K562 (cell line): ENCODE measurements around the gene USP35. TPM values are rescaled to one million over a fixed set of nuclear protein-coding genes. Genes with fewer than 3 reads are reported as not detected.

Experiments used
- ATAC-seq: fragments of 200-7000 bp; cut with Tn5 transposase; 3 replicates; pipeline ENCODE4 v1.9.1; 2020; ENCODE audit warnings: moderate library complexity
- BruUV-seq: library from RNA; stranded (reverse); fragments of 400-500 nt; replicated peaks from 2 replicates; lab custom pipeline; 2021; lab: Mats Ljungman, UMichigan
- CTCF ChIA-PET: fragments of 300-600 bp; formaldehyde crosslinking; extraction: SDS; loops from one replicate; lab custom pipeline; 2021; ENCODE audit warnings: low intra/inter-chr PET ratio; lab: Yijun Ruan, JAX
- POLR2A ChIA-PET: fragments of 300-600, 350-650 bp; sonication (Branson Sonifier 250); formaldehyde crosslinking; extraction: SDS; loops from one replicate; lab custom pipeline; 2021; ENCODE audit warnings: antibody characterized with exemption, inconsistent platforms; lab: Yijun Ruan, JAX
- DNase-seq, 4 experiments: peaks; one replicate each; pipeline versions ENCODE4 v3.0.0 to v3.0.0-alpha.2; 2011 to 2018; ENCODE audit warnings: low spot score in 3 of 4, mixed read lengths in 3 of 4; ENCODE audit errors: extremely low read depth in 1 of 4
- FAIRE-seq: peaks from 2 replicates; lab custom pipeline; 2011; peaks lifted over from hg19 to GRCh38; lab: Jason Lieb, UNC
- H2AFZ ChIP-seq: 2 replicates; pipeline ENCODE4 v1.6.0; 2011; ENCODE audit warnings: low read depth, low read length, control low read depth, inconsistent platforms
- H3K27ac ChIP-seq: fragments of 200-600 bp; 3 replicates; pipeline ENCODE4 v1.8.0; 2011; ENCODE audit warnings: low read depth, mild to moderate bottlenecking, control low read depth, inconsistent platforms, low read length, moderate library complexity, mixed read lengths; ENCODE audit errors: extremely low read depth
- H3K27me3 ChIP-seq, 2 experiments: fragments of 300-600 bp in 1 of 2; 2 replicates in 1 of 2; 3 replicates in 1 of 2; pipeline versions ENCODE4 v1.6.0 to v1.8.0; 2011; ENCODE audit warnings: inconsistent platforms in 2 of 2, low read length in 2 of 2, mild to moderate bottlenecking in 1 of 2, mixed read lengths in 1 of 2, moderate library complexity in 1 of 2; ENCODE audit not compliant: control insufficient read depth in 2 of 2, insufficient read depth in 2 of 2
- H3K36me3 ChIP-seq: fragments of 300-600 bp; 3 replicates; pipeline ENCODE4 v1.8.0; 2011; ENCODE audit warnings: mild to moderate bottlenecking, low read length, inconsistent platforms; ENCODE audit not compliant: control insufficient read depth, insufficient read depth
- H3K4me1 ChIP-seq, 2 experiments: fragments of 200-600 bp in 1 of 2; replicated peaks in 1 of 2; 2 replicates in 1 of 2; 3 replicates in 1 of 2; pipeline versions ENCODE4 v1.5.1 to v1.8.0; 2011; ENCODE audit warnings: inconsistent platforms in 2 of 2, low read length in 2 of 2, mild to moderate bottlenecking in 1 of 2, mixed read lengths in 1 of 2, moderate library complexity in 1 of 2; ENCODE audit not compliant: control insufficient read depth in 2 of 2, insufficient read depth in 2 of 2
- H3K4me2 ChIP-seq: 2 replicates; pipeline ENCODE4 v1.6.1; 2011; ENCODE audit warnings: low read length, control low read depth, inconsistent platforms, mixed read lengths; ENCODE audit not compliant: insufficient read depth
- H3K4me3 ChIP-seq: fragments of 200-600 bp; sonication (generic), shearing (Covaris generic); 2 replicates; pipeline ENCODE4 v1.5.1; 2016; ENCODE audit warnings: control low read depth, inconsistent platforms
- H3K79me2 ChIP-seq: fragments of 200-600 bp; 3 replicates; pipeline ENCODE4 v1.8.0; 2011; ENCODE audit warnings: low read length, inconsistent platforms; ENCODE audit not compliant: control insufficient read depth, insufficient read depth
- H3K9ac ChIP-seq, 2 experiments: 2 replicates each; pipeline versions ENCODE4 v1.6.0 to v1.6.1; 2011; ENCODE audit warnings: low read depth in 2 of 2, low read length in 2 of 2, control low read depth in 1 of 2, inconsistent platforms in 1 of 2, mild to moderate bottlenecking in 1 of 2, mixed read lengths in 1 of 2; ENCODE audit not compliant: insufficient read depth in 1 of 2
- H3K9me1 ChIP-seq: one replicate; pipeline ENCODE4 v1.6.0; 2011; ENCODE audit warnings: inconsistent platforms, mild to moderate bottlenecking, low read length, moderate library complexity; ENCODE audit not compliant: control insufficient read depth, insufficient read depth
- H3K9me3 ChIP-seq: replicated peaks from 2 replicates; pipeline ENCODE4 v1.5.1; 2011; ENCODE audit warnings: low read depth, low read length, inconsistent platforms; ENCODE audit not compliant: control insufficient read depth, insufficient read depth
- H4K20me1 ChIP-seq: replicated peaks from 2 replicates; pipeline ENCODE4 v1.6.1; 2011; ENCODE audit warnings: low read length, inconsistent platforms, mixed read lengths; ENCODE audit not compliant: control insufficient read depth, insufficient read depth
- ELF2 ChIP-seq: fragments of 250-450 bp; sonication (Bioruptor Pico); IDR thresholded peaks from 2 replicates; pipeline ENCODE4 v1.5.0; 2021; ENCODE audit warnings: mild to moderate bottlenecking
- GATA2 ChIP-seq: sonication (generic); formaldehyde crosslinking; IDR thresholded peaks from 2 replicates; pipeline ENCODE4 v1.4.0; 2020; ENCODE audit warnings: mild to moderate bottlenecking, missing genetic modification reagents
- MCM3 ChIP-seq: fragments of 450-650 bp; IDR thresholded peaks from 2 replicates; pipeline ENCODE4 v1.6.1; 2016
- MYC ChIP-seq, 2 experiments: fragments of 250-450 bp in 1 of 2; sonication (Bioruptor Pico) in 1 of 2; IDR thresholded peaks; 2 replicates each; pipeline versions ENCODE4 v1.5.1 to v1.6.1; 2012 to 2021; ENCODE audit warnings: low read depth in 2 of 2, borderline replicate concordance in 1 of 2, improper control_type of control experiment in 1 of 2, low read length in 1 of 2, mild to moderate bottlenecking in 1 of 2, moderate library complexity in 1 of 2
- TGIF2 ChIP-seq: sonication (generic); formaldehyde crosslinking; IDR thresholded peaks from 2 replicates; pipeline ENCODE4 v1.8.1; 2022; ENCODE audit warnings: mild to moderate bottlenecking, missing genetic modification reagents, moderate library complexity
- ZNF121 ChIP-seq: sonication (generic); formaldehyde crosslinking; conservative IDR thresholded peaks from 2 replicates; pipeline ENCODE4 v1.8.0; 2022; ENCODE audit warnings: missing genetic modification reagents
- ZNF589 ChIP-seq: fragments of 200-800 bp; sonication (Bioruptor generic); IDR thresholded peaks from 2 replicates; pipeline ENCODE4 v1.6.1; 2016; ENCODE audit warnings: low read depth, missing genetic modification characterization, missing compliant biosample characterization
- WGBS: fragments of 100-300 bp; shearing (Covaris generic); methylation state at CpG from one replicate; pipeline ENCODE4 v1.1.6; 2016; ENCODE audit warnings: low coverage, mixed read lengths; ENCODE audit not compliant: insufficient coverage; ENCODE audit errors: missing lambda C conversion rate; 5-methylcytosine and 5-hydroxymethylcytosine counted together
- in situ Hi-C: fragments of 300-500 bp; cut with MboI; formaldehyde crosslinking; loops from 4 replicates; pipeline ENCODE4 v1.15.0; 2018; ENCODE audit warnings: inconsistent platforms, mixed read lengths
- intact Hi-C: fragments of 100-400 bp; cut with micrococcal nuclease; formaldehyde crosslinking; loops from 2 replicates; pipeline ENCODE4 v1.14.2; 2022
- polyA plus RNA-seq, 8 experiments: library from polyadenylated mRNA; depleted of rRNA in 4 of 8; stranded (reverse) in 5 of 8; unstranded in 3 of 8; fragments of >200 nt; fragmentation: Nextera tagmentation in 2 of 8; fragmentation: Illumina TruSeq in 1 of 8; extraction: Ambion mirVana in 2 of 8; extraction: Trizol in 1 of 8; gene quantifications; 2 replicates each; pipeline versions ENCODE4 v1.2.1 to v1.2.3, GENCODE V29; 2011 to 2014; ENCODE audit warnings: inconsistent platforms in 1 of 8, missing spikeins in 1 of 8
- total RNA-seq, 7 experiments: library from RNA; depleted of rRNA in 6 of 7; stranded (reverse); fragments of >200 nt in 6 of 7; fragmentation: Illumina TruSeq in 2 of 7; extraction: Trizol in 2 of 7; gene quantifications; 2 replicates each; pipeline versions ENCODE4 v1.2.1 to v1.2.3, GENCODE V29; 2011 to 2021; ENCODE audit warnings: low replicate concordance in 1 of 7
- TF ChIP-seq, protein P1 (sequence below): fragments of 250-450 bp; sonication (Bioruptor Pico); IDR thresholded peaks from 2 replicates; pipeline ENCODE4 v1.4.0; 2020; ENCODE audit warnings: mild to moderate bottlenecking, moderate library complexity, borderline replicate concordance
- TF ChIP-seq, protein P2 (sequence below): sonication (generic); formaldehyde crosslinking; IDR thresholded peaks from 2 replicates; pipeline ENCODE4 v1.8.0; 2022; ENCODE audit warnings: mild to moderate bottlenecking, missing genetic modification reagents
- TF ChIP-seq, protein P3 (sequence below), 3 experiments: fragments of 200-800 bp in 1 of 3; fragments of 250-450 bp in 1 of 3; fragments of 450-650 bp in 1 of 3; sonication (Bioruptor Pico) in 1 of 3; sonication (Bioruptor generic) in 1 of 3; formaldehyde crosslinking in 1 of 3; IDR thresholded peaks; 2 replicates each; pipeline versions ENCODE4 v1.6.1 to v1.8.0; 2016 to 2022; ENCODE audit warnings: mild to moderate bottlenecking in 2 of 3, missing genetic modification characterization in 2 of 3, missing compliant biosample characterization in 1 of 3, moderate library complexity in 1 of 3

USP35 gene
- total and polyA plus RNA-seq, 9 of the 15 experiments (the other 6 are each of a cell fraction or from before 2014, with no cell fraction given), result 0.01 to 4.8 (median 3.6) TPM

DNA sequence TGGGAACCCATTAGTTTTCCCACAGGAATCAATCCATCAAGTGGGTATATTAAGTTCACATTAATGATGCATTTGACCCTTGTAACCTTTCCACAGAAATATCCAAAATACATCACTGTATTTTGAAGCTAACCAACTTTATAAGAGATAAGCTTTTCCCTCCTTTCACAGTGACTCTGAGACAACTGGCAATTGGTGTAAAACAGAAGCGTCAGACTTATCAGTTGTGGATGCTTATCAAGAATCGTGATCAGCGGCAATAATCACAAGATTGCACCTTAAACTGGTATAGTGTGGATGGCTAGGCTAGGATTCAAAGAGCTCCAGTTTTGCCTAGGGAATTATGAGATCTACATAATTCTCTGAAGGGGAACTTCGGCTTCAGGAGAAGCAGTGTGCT is 73.1 kb downstream of the USP35 start:
- Histone ChIP-seq H3K27me3 (no peaks in the 10 kb centered on the region), H3K27ac (peak overlapping the region; percentile 14; the same call in 2 of the 3 replicates), H3K9me1 (no peaks in the 10 kb centered on the region), H3K4me1 (peaks cover 16 to 58% of the 10 kb centered on the region in 2 experiments), H3K9ac (peak overlapping the region in 1 of 2 experiments; percentile 3; a peak in 1 of 4 replicates), H3K4me3 (no peak overlapping the region), H3K9me3 (no peaks in the 10 kb centered on the region), H3K79me2 (peaks cover 23% of the 10 kb centered on the region; the same call in 2 of the 3 replicates), H3K4me2 (peak overlapping the region; percentile 26; the same call in 1 of the 2 replicates), H4K20me1 (no peaks in the 10 kb centered on the region), H3K36me3 (peaks cover 7% of the 10 kb centered on the region; the same call in 2 of the 3 replicates), H2AFZ (peak overlapping the region; percentile 23)
- 25% methylated on average over 4 of the region's 4 CpGs for whole genome bisulfite sequencing
- intact Hi-C loops (no loop called here), in situ Hi-C loops (no loop called here)
- DNase-seq (no peak), FAIRE-seq (no peak), ATAC-seq (no peak)
- ChIA-PET POLR2A (interaction anchor here (0.5 to 5.1 kb wide), 7 partner anchors 9 to 520 kb away, joined by 3 to 26 read pairs (median 4); partner anchors contain the start of gene GAB2), CTCF (no interaction called here)
- BruUV-seq, result no TSS peak
- TF ChIP-seq, protein P1, sequence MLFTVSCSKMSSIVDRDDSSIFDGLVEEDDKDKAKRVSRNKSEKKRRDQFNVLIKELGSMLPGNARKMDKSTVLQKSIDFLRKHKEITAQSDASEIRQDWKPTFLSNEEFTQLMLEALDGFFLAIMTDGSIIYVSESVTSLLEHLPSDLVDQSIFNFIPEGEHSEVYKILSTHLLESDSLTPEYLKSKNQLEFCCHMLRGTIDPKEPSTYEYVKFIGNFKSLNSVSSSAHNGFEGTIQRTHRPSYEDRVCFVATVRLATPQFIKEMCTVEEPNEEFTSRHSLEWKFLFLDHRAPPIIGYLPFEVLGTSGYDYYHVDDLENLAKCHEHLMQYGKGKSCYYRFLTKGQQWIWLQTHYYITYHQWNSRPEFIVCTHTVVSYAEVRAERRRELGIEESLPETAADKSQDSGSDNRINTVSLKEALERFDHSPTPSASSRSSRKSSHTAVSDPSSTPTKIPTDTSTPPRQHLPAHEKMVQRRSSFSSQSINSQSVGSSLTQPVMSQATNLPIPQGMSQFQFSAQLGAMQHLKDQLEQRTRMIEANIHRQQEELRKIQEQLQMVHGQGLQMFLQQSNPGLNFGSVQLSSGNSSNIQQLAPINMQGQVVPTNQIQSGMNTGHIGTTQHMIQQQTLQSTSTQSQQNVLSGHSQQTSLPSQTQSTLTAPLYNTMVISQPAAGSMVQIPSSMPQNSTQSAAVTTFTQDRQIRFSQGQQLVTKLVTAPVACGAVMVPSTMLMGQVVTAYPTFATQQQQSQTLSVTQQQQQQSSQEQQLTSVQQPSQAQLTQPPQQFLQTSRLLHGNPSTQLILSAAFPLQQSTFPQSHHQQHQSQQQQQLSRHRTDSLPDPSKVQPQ (CRISPR knock-in tag), result no peak
- TF ChIP-seq, protein P2, sequence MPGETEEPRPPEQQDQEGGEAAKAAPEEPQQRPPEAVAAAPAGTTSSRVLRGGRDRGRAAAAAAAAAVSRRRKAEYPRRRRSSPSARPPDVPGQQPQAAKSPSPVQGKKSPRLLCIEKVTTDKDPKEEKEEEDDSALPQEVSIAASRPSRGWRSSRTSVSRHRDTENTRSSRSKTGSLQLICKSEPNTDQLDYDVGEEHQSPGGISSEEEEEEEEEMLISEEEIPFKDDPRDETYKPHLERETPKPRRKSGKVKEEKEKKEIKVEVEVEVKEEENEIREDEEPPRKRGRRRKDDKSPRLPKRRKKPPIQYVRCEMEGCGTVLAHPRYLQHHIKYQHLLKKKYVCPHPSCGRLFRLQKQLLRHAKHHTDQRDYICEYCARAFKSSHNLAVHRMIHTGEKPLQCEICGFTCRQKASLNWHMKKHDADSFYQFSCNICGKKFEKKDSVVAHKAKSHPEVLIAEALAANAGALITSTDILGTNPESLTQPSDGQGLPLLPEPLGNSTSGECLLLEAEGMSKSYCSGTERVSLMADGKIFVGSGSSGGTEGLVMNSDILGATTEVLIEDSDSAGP (CRISPR knock-in tag), result no peak
- no peak for TF ChIP-seq ELF2 (CRISPR knock-in tag)
- no peak for TF ChIP-seq MYC (IDR thresholded peaks at IDR 0.05; ENCODE audit: low read depth, low read length)
- no peak for TF ChIP-seq MYC (CRISPR knock-in tag; IDR thresholded peaks at IDR 0.05; ENCODE audit: borderline replicate concordance, low read depth)
- no peak for TF ChIP-seq ZNF121
- TF ChIP-seq GATA2, result no peak
- TF ChIP-seq TGIF2 (CRISPR knock-in tag), result no peak
- TF ChIP-seq MCM3, result no peak
- TF ChIP-seq, protein P3, sequence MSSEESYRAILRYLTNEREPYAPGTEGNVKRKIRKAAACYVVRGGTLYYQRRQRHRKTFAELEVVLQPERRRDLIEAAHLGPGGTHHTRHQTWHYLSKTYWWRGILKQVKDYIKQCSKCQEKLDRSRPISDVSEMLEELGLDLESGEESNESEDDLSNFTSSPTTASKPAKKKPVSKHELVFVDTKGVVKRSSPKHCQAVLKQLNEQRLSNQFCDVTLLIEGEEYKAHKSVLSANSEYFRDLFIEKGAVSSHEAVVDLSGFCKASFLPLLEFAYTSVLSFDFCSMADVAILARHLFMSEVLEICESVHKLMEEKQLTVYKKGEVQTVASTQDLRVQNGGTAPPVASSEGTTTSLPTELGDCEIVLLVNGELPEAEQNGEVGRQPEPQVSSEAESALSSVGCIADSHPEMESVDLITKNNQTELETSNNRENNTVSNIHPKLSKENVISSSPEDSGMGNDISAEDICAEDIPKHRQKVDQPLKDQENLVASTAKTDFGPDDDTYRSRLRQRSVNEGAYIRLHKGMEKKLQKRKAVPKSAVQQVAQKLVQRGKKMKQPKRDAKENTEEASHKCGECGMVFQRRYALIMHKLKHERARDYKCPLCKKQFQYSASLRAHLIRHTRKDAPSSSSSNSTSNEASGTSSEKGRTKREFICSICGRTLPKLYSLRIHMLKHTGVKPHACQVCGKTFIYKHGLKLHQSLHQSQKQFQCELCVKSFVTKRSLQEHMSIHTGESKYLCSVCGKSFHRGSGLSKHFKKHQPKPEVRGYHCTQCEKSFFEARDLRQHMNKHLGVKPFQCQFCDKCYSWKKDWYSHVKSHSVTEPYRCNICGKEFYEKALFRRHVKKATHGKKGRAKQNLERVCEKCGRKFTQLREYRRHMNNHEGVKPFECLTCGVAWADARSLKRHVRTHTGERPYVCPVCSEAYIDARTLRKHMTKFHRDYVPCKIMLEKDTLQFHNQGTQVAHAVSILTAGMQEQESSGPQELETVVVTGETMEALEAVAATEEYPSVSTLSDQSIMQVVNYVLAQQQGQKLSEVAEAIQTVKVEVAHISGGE (CRISPR knock-in tag; IDR thresholded peaks at IDR 0.05), result no peak
- no peak for TF ChIP-seq ZNF589 (CRISPR knock-in tag)
